GM18520 (cell line): ENCODE data around the gene GJD2.

Experiments
- ATAC-seq: cut with Tn5 transposase; IDR thresholded peaks from one replicate; pipeline ENCODE4 v1.9.1; 2021; ENCODE audit not compliant: unreplicated experiment

Gene GJD2

DNA sequence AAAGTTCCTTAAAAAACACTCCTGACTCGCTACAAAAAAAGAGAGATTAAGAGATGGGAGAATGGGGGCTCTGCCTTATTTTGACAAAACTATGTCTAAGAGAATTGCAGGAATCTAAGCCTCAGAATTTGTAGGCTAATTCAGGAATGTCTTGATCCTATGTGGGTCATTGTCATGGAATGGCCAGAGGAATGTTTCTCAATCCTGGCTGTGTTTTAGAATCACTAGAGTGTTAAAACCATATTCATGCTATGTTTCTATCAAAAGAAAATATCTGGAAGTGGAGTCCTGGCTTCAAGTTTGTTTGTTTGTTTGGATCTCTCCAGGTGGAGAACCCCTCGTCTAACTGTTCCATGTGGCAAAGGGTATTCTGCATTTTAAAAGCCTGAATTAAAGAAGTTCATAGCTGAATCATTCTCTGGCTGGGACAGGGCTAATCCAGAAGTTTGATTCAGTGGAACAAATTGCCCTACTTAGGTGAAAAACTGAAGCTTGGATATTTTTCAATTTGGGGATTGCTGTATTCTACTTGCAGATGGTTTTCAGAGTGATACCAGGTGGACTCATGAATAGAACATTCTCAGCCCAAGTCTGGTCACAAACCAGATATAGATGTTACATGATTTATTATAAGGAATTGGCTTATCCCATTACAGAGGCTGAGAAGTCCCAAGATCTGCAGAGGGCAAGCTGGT lies 28.2 kb downstream of the GJD2 start:
- ATAC-seq: no peak

DNA sequence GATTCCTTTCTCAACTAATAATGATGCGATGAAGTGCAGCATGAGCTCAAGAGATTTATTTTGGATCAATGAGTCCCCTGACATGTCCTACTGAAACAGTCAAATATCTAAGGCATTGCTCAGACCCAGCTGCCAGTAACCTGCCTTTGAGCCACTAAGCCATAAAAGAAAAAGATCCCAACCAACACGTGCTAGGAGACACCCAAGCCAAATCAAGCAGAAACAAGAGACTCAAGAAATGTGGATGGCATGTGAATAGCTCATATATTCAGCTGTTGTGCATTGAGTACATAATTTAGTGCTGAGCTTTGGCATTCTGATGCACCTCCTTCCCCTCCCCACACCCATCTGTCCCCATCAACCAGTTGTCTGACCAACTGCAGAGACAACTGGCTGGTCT lies 29.2 kb downstream of the GJD2 start:
- ATAC-seq: no peak

DNA sequence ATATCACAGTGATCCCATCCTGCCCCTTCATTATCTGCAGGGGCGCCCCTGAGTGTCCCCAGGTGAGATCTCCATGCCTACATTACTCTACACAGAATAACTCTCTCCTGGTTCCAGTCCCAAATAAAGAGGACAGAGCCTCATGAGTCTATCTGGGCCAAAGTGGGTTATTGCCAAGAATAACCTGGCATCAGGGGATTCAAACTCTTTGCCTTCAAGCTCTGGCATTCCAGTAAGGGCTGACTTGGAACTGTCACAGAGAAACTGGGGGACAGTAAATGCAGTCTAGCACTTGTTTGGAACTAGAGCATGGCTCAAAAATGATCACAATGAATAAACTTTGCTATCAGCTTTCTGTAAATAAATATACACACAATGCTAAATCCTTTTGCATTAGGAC lies 30.3 kb downstream of the GJD2 start:
- ATAC-seq: no peak

DNA sequence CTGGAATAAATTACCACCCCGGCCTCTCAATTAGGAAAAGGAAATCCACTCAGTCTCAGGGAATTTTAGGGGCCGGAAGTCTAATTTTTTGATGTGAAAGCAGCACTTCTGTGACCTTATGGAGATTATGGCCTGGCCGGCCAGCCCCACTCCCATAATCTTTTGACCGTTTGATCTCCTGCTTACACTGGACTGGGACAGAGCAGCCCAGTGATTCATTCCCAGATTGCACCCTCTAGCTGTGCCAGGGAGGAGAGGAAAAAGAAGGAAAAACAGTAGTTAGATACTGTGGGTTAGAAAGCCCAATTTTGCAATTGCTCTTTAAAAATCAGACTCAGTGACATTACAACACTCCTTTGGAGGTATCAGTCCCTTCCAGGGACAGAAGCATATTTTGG lies 32.4 kb downstream of the GJD2 start:
- no peak for ATAC-seq

DNA sequence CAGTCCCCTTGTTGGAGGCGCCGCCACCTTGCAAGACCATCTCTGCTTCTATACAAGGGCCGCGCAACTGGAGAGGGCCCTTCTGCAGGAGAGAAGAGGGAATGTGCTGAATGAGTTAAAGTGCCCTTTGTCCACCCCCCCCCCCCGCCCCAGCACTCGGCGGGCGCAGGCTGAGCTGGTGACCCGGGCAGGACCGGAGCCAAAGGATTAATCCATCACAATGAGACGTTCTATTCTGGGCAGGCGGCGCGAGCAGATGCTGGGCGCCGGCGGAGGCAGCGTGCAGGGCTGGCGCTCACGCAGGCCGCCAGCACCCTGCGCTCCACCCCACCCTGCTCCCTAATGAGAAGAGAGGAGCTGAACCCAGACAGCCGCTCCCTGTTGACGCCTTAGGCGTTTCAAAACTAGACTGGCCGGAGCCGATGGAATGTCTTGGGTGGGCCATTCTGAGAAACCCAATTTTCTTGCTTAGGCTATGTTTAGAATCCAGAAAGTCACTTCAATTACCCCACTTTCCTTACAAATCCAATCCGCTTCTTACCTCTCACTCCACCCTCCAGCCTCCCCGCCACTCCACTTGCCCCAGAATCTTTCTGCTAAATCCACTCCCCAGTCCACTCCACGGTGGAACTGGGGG lies 32.9 kb downstream of the GJD2 start:
- no peak for ATAC-seq

DNA sequence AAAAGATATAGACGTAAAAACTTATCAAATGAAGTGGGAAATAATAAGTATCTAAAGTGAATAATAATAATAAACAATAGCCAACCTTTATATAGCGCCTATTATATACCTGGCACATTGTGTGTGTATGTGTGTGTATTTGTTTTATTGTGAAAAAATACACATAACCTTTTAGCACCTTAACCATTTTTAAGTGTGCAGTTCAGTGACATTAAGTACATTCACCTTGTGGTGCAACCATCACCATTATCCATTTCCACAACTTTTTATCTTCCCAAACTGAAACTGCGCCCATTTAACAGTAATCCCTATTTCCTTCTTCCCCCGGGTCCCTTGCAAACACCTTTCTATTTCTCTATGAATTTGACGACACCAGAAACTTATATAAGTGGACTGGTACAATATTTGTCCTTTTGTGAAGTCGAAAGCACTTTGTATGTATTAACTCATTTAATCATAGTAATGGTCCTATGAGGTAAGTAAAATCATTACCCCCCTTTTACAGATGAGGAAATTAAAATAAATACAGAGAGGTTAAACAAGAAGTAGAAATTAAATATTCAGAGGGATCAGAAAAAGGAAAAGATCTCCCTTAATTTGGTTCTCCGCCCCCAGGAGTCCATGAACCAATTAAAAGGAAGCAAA lies 33.5 kb downstream of the GJD2 start:
- no peak for ATAC-seq

DNA sequence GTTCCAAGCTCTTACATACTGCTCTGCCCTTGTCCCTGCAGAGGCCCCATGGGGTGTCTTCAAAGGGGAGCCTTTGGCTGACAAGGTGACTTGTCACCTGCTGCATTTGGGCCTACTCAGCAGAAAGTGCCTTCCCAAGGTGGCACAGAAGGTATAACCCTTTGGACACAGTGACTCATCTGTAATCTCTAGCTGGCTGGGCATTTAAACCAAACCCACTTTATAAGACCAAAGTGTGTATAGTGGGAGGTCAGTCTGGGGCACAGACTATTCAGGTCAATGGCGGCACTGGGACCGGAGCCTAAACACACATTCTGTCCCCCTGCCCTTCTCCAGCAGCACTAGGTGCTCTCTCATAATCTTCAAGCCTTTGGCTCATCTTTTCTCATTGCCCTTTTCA lies 35.1 kb downstream of the GJD2 start:
- no peak for ATAC-seq

DNA sequence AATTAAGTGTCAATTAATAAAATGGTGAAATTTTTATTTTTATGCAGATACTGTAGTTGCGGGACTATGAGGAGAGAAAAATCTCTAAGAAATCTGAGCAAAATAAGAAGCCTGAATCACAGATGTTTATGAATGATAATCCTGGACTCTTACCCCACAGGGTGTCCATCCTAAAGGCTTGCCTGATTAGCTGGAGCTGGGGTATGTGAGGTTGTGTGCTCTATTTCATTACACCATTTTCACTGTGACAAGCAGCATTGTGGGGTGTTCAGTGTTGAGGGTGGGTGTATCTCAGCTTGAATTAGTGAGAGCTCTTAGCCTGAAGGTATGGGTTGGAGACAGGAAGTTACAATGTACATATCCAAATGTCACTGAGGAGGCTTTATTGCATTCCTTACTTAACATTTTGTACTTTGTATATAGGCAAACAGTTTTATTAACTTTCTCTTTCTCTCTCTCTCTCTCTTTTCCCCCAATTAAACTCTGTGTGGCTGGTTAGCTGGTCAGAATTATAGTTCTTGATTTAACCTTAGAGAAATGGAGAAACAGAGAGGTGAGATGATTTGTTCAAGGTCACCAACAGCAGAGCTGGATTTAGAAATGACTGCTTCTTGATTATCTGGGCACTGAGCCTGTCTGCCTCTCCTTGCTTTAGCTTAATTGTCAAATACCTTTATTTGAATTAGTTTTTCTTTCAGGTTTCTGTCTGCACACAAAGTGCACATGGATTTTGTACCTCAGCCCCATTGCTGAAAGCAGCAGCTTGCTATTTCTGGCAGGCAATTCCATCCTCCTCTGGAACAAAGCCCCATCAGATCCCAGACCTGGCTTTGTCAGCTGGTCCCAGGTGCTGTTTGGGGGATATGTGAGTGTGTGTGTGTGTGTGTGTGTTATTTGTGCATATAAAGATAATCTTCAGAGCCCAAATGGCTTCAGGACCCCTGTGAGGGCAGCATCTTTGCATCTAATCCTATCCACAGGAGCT lies 35.8 kb downstream of the GJD2 start:
- ATAC-seq: no peak

DNA sequence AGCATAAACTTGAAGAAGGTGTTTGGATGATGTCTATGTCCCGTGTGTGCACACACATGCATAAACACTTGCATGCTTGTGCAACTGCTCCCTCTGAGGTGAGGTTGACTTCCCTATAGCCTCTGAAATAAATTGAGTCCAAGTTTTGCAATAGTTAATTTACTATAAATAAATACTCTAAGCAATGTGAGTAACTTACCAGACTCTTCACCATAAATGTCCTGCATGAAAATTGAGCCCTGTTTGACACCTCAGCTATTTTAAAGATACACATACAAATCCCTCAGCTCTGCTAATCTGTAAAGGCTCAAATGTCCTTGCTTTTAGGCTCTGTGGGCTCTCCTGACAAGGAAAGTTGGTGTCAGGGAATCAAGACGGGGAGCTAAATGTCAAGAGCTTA lies 37.1 kb downstream of the GJD2 start:
- ATAC-seq: no peak

DNA sequence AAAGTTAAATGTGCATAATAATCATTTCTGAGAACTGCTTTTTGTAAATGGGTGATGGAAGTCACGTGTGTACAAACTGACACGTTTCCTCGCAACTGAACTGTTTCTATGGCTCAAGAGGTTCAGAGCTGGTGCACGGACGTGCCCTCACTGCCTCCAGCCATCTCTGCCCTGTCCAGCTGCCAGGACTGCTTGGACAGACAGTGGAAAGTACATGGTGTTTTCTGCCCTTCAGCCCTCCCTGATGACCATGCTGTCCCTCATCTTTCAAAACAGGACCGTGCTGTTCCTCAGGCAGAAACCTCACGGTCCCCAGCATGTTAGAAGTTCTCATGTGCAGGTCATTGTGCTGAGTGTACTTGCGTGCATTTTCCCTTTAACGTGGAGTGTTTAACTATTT lies 38.7 kb downstream of the GJD2 start:
- ATAC-seq: no peak

DNA sequence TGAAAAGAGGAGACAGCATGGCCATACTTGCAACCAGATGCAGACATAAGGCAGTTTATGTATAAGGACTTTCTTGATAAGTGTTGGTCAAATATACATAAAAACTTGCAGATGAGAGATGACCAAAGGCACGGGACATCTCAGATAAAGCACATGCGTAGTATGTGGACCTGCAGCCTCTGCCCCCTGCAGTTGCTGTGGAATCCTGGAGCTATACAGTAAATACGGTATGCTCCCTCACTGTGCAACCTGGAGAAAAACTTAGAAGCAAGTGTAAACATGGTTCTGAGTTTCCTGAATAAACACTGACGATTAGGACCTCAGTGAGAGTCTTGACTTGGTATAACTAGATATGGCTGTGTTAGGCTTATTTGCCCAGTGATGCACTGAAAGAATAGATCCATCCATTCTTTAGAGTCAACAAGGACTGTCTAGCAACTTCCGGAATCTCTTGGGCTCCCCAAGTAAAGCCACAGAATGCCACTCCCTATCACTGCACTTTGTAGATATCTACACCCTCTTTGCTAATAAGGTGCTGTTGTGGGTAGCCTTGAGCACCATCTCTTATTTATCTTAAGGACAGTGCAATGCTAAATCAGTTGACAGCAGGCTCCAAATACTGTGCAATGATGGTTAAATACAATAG lies 40.2 kb downstream of the GJD2 start:
- no peak for ATAC-seq

DNA sequence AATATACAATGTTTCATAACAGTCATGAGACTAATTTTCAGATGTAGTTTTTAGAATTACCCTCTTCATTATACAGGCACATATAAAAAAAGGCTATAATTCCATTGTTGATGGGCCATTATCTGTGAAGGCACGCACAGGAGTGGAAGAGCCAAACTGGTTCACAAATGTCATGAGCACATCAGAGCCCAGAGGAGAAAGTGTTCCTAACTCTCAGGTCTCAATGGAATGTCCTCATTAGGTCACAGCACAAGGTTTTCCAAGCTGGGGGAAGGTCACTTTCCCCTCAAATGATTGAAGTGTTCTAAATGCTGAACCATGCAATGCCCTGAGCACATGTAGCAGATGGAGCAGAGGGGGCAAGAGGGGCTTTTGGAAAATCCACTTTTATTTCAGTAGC lies 41.2 kb downstream of the GJD2 start:
- no peak for ATAC-seq

DNA sequence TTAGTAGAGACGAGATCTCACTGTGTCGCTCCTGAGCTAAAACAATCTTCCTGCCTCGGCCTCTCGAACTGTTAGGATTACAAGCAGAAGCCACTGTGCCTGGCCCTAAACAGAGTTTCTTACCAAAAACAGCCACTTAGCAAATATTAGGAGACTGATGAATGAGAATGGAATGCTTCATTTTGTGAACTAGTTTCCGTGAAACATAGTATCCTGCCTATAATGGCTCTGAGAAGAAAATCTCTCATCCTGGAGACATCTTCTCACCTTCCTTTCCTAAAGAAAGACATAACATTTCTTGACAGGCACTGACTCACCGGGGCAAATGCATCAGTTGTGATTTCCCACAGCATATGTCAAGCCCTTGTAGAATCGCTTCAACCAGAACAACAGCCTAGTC lies 44.9 kb downstream of the GJD2 start:
- no peak for ATAC-seq

DNA sequence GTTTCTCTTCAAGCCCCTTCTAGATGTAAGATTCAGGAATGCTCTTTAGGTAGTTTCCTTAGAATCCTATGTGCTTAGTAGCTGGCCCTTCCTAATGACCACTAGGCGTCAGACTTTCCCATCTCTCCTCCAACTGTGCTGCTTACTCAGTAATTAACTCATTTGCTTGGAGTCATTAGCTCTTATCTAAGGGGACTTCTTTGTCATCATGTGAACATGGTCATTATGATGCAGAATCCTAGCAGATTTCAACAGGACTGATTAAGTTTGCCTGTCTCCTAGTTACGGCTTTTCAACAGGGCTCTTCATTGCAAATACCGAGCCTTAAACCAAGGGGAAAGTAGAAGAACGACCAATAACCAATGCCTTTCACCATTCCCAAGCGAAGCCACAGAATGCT lies 46.4 kb downstream of the GJD2 start:
- ATAC-seq: no peak

DNA sequence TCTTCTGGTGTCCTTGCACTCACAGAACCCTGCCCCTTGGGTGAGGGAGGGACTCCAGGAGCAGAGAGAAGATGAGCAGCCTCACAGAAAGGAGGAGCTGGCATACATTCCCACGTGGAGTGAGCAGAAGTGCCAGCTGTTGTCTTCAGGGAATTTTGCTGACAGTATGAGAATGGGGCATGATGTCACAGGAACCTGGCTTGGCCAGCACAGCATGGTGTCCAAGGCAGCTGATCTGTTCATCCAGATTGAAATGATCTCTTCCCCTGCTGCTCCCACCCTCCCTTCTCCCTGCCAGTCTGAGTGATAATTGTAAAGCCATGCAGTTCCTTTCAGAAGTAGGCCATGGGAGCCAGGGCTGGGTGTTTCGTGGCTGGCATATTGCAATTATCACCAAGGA lies 53.3 kb downstream of the GJD2 start:
- ATAC-seq: no peak
